GF-D8 (cell line): Measurements from ENCODE around the gene DSTN.

Experiments used
- DNase-seq: peaks from one replicate; lab custom pipeline; 2025; lab: John Stamatoyannopoulos, UW

DSTN gene

GRCh38 chr20:17580895-17581294, 11.0 kb downstream of the DSTN start:
- DNase-seq: no peak

- DNase-seq: no peak
These were observed 13.3 kb downstream of the DSTN start for GRCh38 chr20:17583126-17583525.

GRCh38 chr20:17584689-17585088, 14.8 kb downstream of the DSTN start:
- DNase-seq: no peak

- DNase-seq: no peak
These were observed 16.4 kb downstream of the DSTN start for GRCh38 chr20:17586250-17586649.

- no peak for DNase-seq
These were observed 17.3 kb downstream of the DSTN start for GRCh38 chr20:17587148-17587547.

- DNase-seq: no peak
These were observed 17.9 kb downstream of the DSTN start for GRCh38 chr20:17587824-17588223.

GRCh38 chr20:17589161-17589834, 19.4 kb downstream of the DSTN start:
- DNase-seq: no peak

GRCh38 chr20:17590245-17590644, 20.4 kb downstream of the DSTN start:
- DNase-seq: no peak

GRCh38 chr20:17593902-17594301, 24.0 kb downstream of the DSTN start:
- no peak for DNase-seq

- DNase-seq: no peak
These were observed 24.6 kb downstream of the DSTN start for GRCh38 chr20:17594443-17594842.

- no peak for DNase-seq
These were observed 26.0 kb downstream of the DSTN start for GRCh38 chr20:17595856-17596255.

- no peak for DNase-seq
These were observed 28.2 kb downstream of the DSTN start for GRCh38 chr20:17598013-17598550.

- DNase-seq: no peak
These were observed 32.1 kb downstream of the DSTN start for GRCh38 chr20:17601957-17602356.

- DNase-seq: no peak
These were observed 32.6 kb downstream of the DSTN start for GRCh38 chr20:17602493-17602892.

GRCh38 chr20:17605131-17605660, 35.3 kb downstream of the DSTN start:
- DNase-seq: no peak

GRCh38 chr20:17606001-17606400, 36.1 kb downstream of the DSTN start:
- no peak for DNase-seq

GRCh38 chr20:17608701-17609497, 39.0 kb downstream of the DSTN start:
- no peak for DNase-seq

- DNase-seq: no peak
These were observed 40.0 kb downstream of the DSTN start for GRCh38 chr20:17609811-17610377.

GRCh38 chr20:17610566-17611289, 40.9 kb downstream of the DSTN start:
- no peak for DNase-seq

- no peak for DNase-seq
These were observed 41.3 kb downstream of the DSTN start for GRCh38 chr20:17611290-17611539.

GRCh38 chr20:17611540-17612286, 41.8 kb downstream of the DSTN start:
- DNase-seq: no peak
